GM19397 (cell line): Measurements from ENCODE around the gene CLP1.
"Not testable (repeated sequence)": the region's sequence is repeated elsewhere in the genome, so short reads cannot be mapped to it uniquely, and the experiment has no call there.

Source experiments
- ATAC-seq: cut with Tn5 transposase; IDR thresholded peaks from one replicate; pipeline ENCODE4 v1.9.1; 2021; ENCODE audit warnings: mild to moderate bottlenecking, moderate library complexity; ENCODE audit not compliant: unreplicated experiment

Gene CLP1

GRCh38 chr11:57640068-57640800 is 17.3 kb upstream of the CLP1 start:
- ATAC-seq = no peak

DNA sequence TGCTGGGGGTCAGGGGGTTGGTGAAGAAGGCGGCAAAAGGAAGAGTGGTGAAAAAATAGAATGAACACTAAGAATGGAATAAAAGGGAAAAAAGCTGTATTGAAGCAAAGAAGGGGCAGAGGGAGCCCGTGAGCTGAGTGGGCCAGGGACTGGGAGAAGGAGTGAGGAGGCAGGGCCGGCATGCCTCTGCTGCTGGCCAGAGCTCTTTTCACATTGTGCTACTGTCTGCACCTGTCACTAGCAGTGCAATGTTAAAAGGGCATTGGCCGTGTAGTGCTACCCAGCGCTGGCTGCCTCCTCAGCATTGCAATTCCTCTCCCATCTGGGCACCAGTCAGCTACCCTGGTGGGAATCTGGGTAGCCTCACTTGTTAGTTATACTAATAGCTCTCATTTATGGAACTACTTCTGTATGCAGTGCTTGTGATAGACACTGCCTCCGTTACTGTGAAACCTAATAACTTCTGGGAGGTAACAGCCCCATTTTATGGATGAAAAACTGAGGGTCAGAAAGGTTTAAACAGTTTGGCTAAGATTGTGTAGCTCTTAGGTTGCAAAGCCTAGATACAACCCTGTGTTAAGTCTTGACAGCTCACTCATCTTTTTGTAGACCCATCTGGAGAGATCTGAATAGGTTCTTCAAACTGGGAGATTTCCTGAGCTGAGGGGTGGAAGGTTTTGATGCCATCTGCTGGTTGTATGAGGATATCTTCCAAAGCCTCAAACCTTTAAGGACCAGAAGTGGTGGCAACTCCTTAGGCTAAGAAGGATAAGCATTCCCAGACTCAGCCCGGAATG is 16.4 kb upstream of the CLP1 start:
- no peak for ATAC-seq

GRCh38 chr11:57643802-57644201 is 13.8 kb upstream of the CLP1 start:
- no peak for ATAC-seq

DNA sequence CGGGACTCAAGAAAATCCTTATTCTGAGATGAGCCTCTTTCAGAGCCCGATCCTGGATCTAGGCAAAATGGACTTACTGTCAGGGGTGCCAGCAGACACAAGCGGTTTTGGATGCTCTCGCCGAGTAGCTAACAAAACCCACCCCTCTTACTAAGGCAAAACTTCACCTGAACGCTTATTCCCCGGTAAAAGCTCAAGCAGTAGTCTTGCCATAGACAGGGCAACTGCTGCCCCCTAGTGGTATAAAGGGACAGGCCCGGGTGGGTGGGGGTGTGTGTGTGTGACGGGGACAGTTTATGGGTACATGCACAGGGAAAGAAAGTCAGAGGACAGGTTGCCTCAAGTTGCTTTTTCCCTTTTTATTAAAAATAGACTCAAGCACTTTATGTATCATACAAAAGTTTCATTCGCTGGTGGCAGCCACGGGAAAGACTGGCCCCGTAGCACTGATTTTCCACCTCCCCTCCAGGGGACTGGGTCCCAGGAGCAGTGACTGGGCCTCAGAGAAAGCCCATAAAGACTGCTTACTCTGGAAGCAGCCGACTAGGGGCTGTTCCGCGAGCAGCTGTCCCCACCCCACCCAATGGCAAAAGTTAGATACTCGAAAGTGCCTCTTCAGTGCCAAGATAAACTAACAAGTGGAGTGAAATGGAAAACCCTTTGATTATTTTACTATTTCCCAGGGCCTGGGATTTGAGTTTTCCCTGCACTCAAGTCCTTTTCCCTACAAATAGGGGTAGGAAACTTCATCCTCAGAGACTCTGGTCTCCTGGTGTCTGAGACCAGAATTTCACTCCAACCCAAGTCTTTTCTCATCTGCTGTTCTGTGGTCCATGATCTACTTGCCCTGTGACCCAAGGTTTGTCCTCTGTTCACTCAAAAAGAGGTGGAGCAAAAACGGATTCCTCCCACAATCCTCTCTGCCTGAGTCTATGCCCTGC is 12.5 kb upstream of the CLP1 start:
- peak; percentile 54 for ATAC-seq

DNA sequence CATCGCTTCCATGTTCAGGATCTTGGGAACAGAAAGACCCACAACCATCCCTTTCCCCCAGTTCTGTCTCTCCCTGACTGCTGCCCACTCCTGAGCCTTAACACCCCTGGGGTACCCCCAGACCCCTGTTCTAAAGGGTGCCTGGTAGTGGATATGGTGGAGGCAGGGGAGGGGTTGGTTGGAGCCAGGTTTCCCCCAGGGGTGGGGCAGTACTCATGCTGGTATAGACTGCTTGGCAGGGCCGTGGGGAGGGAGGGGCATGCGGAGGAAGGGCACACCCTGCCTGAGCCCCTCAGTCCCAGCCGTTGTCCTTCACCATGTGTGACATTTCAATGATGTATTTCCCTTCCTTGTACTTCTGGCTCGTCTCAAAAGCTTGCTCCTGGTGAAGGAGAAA is 11.9 kb upstream of the CLP1 start:
- no peak for ATAC-seq

- no peak for ATAC-seq
Observed at GRCh38 chr11:57646194-57646798, 11.3 kb upstream of the CLP1 start.

- no peak for ATAC-seq
Observed at GRCh38 chr11:57646799-57647303, 10.7 kb upstream of the CLP1 start.

GRCh38 chr11:57647372-57647771 is 10.2 kb upstream of the CLP1 start:
- ATAC-seq = no peak

GRCh38 chr11:57647960-57648800 is 9.4 kb upstream of the CLP1 start:
- no peak for ATAC-seq

DNA sequence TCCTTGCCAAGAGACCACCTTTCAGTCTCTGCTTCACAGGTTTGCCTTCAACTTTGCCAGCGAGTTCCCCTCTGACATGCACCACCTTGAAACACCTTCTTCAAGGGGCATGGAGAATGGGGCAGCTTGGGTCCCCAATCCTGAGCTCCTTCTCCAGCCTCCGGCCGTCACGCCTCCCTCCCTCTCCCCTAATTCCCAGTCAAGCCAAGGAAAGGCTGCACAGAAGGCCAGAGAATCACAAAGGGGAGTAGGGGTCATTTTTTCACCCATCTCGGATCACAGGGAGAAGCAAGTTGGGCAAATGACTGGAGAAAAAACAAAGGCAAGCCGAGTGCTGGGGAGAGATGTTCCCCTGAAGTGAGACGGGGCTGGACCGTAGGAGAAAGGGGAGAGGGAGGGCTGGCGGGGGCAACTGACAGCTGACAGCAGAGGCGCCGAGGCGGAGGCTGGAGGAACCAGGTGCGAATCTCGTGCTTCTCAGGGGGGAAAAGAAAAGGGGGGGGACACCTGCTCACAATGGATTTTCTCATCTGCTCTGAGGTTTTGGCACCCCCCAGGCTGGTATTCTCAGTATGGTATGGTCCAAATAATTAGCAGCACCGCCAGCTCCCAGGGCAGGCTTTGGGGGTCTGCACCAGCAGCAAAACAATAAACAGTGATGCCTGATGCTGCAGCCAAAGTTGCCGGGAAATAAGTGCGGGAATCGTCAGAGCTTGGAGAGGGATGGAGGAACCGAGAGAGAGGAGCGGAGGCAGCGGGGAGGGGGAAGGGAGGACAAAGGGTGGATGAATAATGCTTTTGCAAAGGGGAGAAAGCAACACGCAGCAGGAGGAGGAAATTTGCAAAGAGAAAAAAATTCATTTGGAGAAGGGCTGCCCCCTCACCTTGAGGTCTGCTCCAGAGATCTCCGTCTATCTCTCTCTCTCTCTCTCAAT is 8.5 kb upstream of the CLP1 start:
- no peak for ATAC-seq

DNA sequence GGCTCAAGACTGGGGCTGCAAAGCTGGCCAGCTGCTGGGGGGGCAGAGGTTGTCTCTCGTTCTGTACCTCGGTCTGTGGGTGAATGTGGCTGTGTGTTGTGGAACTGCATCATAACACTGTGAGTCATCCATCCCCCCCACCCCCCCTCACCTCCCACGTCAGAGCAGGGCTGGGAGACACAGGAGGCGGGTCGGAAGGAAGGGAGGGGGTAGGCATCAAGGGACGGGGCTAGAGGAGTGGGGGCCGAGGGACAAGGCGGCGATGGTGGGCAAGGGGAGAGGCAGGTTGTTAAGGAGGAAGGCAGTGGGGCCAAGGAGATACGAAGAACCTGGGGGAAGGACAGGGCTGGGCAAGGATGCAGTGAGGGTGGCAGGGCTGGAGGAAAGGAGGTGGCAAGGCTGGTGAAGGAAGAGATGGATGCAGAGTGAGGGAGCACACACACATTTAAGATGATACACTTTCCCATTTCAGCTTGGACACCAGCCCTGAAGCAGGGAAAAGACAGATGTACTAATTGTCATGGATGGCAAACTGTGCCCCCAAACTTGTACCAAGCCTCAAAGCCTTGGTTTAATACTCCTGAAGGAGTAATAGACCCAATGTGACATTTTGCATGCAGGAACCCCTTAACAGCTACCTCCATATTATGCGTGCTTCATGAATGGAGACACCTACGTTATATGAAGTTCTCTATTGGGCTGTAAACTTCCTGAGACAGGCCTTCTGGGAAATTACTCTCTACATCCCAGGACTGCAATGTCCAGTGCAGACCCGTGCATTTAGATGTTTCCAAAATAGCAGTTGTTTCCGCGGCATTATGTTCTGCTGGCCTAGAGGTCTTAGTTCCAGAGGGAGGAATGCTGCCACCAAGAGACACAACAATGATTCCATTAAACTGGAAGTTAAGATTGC is 7.5 kb upstream of the CLP1 start, which contains the start of gene YPEL4:
Gene YPEL4, minus strand, starts transcription at position 87 of the 913 bp plus-strand sequence. CDS start 2,805 bp downstream, outside the sequence.
- ATAC-seq = no peak

DNA sequence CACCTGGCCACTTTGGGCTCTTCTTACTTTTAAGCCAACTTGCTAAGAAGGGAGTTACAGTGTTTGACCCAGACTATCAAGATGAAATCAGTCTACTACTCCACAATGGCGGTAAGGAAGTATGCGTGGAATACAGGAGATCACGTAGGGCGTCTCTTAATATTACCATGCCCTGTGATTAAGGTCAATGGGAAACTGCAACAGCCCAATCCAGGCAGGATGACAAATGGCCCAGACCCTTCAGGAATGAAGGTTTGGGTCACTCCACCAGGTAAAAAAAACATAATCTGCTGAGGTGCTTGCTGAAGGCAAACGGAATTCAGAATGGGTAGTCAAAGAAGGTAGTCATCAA is 6.8 kb upstream of the CLP1 start:
- ATAC-seq = no peak

DNA sequence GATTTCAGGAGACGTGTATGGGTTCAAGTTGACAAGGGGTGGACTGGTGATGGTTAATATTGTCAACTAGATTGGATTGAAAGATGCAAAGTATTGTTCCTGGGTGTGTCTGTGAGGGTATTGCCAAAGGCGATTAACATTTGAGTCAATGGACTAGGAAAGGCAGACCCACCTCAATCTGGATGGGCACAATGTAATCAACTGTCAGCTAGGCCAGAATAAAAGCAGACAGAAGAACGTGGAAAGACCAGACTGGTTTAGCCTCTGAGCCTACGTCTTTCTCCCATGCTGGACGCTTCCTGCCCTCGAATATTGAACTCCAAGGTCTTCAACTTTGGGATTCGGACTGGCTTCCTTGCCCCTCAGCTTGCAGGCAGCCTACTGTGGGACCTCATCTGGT is 6.2 kb upstream of the CLP1 start:
- ATAC-seq = no peak

GRCh38 chr11:57652230-57652629 is 5.3 kb upstream of the CLP1 start:
- not testable (repeated sequence) for ATAC-seq

- no peak for ATAC-seq
Observed at GRCh38 chr11:57652662-57653061, 4.9 kb upstream of the CLP1 start.

DNA sequence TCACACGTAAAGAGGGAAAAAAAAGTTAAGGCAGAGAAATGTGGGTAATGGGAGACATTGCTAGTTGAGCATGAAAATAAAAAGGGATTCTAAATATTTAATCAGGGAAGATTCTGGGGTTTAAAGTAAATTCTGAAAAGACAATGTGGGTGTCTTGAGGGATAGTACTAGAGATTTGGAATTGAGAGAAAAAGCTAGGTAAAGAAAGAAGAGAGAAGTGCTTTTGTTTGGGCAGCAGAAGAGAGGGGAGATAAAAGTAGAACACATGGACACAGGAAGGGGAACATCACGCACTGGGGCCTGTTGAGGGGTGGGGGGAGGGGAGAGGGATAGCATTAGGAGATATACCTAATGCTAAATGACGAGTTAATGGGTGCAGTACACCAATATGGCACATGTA is 4.4 kb upstream of the CLP1 start:
- ATAC-seq = no peak

- no peak for ATAC-seq
Observed at GRCh38 chr11:57656885-57657193, 723 bp upstream of the CLP1 start.

GRCh38 chr11:57658023-57658361 is 430 bp downstream of the CLP1 start:
- no peak for ATAC-seq
